Upper lobe of right lung (tissue), 1 donor: ENCODE results near the gene FBXO7. TPM values are rescaled to one million over a fixed set of nuclear protein-coding genes. Genes with fewer than 3 reads are reported as not detected.

Experiments used
- ATAC-seq: fragments of 200-7000 bp; cut with Tn5 transposase; one replicate; pipeline ENCODE4 v1.9.1; 2020; ENCODE audit warnings: mild to moderate bottlenecking, moderate library complexity
- DNase-seq: peaks from one replicate; pipeline ENCODE4 v3.0.0-alpha.2; 2020
- H3K27ac ChIP-seq: fragments of 200-600 bp; one replicate; pipeline ENCODE4 v1.8.0; 2022
- H3K27me3 ChIP-seq: fragments of 200-600 bp; one replicate; pipeline ENCODE4 v1.8.0; 2022; ENCODE audit warnings: mild to moderate bottlenecking
- H3K36me3 ChIP-seq: fragments of 200-600 bp; one replicate; pipeline ENCODE4 v1.8.0; 2022
- H3K4me1 ChIP-seq: fragments of 200-600 bp; one replicate; pipeline ENCODE4 v1.8.0; 2022
- H3K4me3 ChIP-seq: fragments of 200-600 bp; one replicate; pipeline ENCODE4 v1.8.0; 2022; ENCODE audit warnings: mild to moderate bottlenecking
- H3K9me3 ChIP-seq: fragments of 200-600 bp; one replicate; pipeline ENCODE4 v1.8.0; 2022
- intact Hi-C: fragments of 100-400 bp; cut with DNase I; formaldehyde crosslinking; loops from one replicate; pipeline ENCODE4 v1.11.0; 2022
- total RNA-seq: library from RNA; stranded (reverse); fragmentation: NEBNext Ultra II Directional; extraction: Animal tissue kit (Norgen Biotek cat#: 25700); gene quantifications from one replicate; pipeline ENCODE4 v1.2.1, GENCODE V29; 2021
- TF ChIP-seq, protein P1 (sequence below): fragments of 200-600 bp; IDR thresholded peaks from one replicate; pipeline ENCODE4 v1.8.0; 2022; ENCODE audit warnings: antibody characterized with exemption
- donor health status: DM: no; HTN: yes; CAD: no; lungs with severe emphysema.

Gene FBXO7
- total RNA-seq, 1 donor from 2014 or later: 96.4 TPM

DNA sequence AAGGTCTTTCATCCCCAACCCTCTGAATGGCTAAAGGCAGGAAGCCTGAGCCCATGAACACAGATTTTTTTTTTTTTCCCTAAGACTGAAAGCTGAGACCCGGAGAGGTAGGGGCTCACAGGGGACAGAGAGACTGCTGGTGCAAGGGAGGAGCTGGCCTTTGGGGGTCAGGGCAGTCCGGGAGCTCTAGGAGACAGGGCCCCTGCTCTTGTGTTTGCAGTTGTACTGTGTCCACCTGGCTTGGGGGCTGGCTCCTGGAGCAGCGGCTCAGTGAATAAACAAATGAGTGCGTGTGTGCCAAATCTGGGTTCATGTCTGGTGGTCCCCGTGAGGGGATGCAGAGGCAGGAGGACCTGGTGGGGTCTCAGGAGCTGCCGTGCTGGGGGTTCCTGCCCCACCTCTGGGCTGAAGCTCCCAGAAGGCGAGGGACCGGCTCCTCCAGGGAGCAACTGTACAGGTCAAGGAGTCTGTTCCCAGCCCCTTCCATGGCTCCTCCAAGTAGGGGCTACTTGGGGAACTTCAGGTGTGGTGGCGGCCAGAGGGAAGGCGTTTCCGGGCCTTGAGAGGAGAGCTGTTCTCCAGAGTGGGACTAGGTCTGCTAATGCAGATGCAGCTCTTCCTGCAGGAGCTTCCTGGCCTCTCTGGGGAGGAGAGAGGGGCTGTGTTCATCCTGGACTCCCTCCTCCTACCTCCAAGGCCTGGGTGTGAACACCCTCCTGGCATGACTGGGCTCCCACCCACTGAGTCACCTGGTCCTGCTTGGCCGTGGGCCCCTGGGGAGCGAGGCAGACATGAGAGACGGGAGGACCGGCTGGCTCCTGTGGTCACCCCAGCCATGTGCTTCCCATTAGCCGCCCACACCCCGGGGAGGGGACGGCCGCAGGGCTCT lies 57.6 kb downstream of the FBXO7 start:
- Histone ChIP-seq H3K27me3 (no peaks in the 10 kb centered on the region), H3K36me3 (no peaks in the 10 kb centered on the region), H3K9me3 (no peaks in the 10 kb centered on the region), H3K4me1 (peaks cover 40% of the 10 kb centered on the region), H3K4me3 (no peak overlapping the region), H3K27ac (peak overlapping the region; percentile 71)
- ATAC-seq: peak; percentile 68
- DNase-seq: peak; percentile 85
- intact Hi-C loops: no loop called here
- TF ChIP-seq, protein P1, sequence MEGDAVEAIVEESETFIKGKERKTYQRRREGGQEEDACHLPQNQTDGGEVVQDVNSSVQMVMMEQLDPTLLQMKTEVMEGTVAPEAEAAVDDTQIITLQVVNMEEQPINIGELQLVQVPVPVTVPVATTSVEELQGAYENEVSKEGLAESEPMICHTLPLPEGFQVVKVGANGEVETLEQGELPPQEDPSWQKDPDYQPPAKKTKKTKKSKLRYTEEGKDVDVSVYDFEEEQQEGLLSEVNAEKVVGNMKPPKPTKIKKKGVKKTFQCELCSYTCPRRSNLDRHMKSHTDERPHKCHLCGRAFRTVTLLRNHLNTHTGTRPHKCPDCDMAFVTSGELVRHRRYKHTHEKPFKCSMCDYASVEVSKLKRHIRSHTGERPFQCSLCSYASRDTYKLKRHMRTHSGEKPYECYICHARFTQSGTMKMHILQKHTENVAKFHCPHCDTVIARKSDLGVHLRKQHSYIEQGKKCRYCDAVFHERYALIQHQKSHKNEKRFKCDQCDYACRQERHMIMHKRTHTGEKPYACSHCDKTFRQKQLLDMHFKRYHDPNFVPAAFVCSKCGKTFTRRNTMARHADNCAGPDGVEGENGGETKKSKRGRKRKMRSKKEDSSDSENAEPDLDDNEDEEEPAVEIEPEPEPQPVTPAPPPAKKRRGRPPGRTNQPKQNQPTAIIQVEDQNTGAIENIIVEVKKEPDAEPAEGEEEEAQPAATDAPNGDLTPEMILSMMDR: no peak

DNA sequence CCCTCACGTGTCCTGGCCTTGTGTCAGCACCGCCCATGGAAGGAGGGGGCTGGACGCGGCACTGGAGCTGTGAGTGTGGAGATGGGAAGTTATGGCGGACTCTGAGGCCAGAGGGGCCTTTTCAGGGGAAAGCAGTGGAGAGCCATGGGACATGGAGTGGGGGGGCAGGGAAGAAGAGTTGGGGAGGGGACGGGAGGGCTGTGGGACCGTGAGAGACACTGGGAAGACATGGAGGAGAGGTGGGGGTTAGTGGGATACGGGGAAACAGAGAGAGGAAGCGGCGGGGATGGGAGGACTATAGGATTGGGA lies 58.2 kb downstream of the FBXO7 start:
- DNase-seq: no peak
- peaks cover 40% of the 10 kb centered on the region for H3K4me1 ChIP-seq
- H3K9me3 ChIP-seq: no peaks in the 10 kb centered on the region
- TF ChIP-seq, protein P1: no peak
- no peak overlapping the region for H3K4me3 ChIP-seq
- peak overlapping the region; percentile 71 for H3K27ac ChIP-seq
- intact Hi-C loops: no loop called here
- ATAC-seq: no peak
- H3K27me3 ChIP-seq: no peaks in the 10 kb centered on the region
- H3K36me3 ChIP-seq: no peaks in the 10 kb centered on the region

DNA sequence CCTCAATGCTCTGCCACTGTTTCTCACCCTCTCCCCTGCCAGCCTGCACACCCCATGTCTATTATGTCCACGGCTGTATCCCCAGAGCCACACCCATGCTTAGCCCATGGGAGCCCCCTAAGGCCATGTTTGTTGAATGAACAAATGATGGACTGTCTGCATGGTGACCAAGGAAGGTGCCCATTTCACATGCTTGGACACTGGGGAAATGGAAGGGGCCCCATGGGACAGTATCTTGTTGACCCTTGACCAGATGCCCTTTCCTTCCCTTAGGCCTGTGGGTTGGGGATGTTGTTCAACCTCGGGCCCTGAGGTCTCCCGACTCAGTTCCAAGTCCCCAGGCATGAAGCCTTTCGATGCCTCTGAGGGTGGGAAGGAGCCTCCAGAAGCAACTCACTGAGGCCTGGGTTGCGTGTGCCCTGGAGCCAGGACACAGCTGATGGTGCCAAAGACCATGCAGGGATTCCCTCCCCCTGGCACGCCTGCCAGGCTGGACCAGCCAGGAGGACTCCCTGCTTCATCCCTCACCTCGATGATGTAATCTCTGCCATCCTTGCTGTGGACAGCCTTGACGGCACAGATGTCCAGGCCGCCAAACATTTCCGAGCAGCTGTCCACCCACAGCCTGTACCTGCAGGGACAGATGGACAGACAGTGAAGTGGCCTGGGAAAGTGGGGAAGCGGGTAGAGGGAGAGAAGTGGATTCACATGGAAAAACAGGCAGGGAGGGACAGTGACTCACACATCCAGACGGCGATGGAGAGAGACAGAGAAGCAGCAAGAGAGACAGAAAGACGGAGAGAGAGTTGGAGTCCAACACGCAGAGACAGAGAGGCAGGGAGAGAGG lies 58.9 kb downstream of the FBXO7 start:
- Histone ChIP-seq H3K9me3 (no peaks in the 10 kb centered on the region), H3K4me3 (no peak overlapping the region), H3K36me3 (no peaks in the 10 kb centered on the region), H3K27ac (peak overlapping the region; percentile 71), H3K4me1 (peaks cover 40% of the 10 kb centered on the region), H3K27me3 (no peaks in the 10 kb centered on the region)
- TF ChIP-seq, protein P1: no peak
- intact Hi-C loops: no loop called here
- no peak for ATAC-seq
- DNase-seq: no peak

DNA sequence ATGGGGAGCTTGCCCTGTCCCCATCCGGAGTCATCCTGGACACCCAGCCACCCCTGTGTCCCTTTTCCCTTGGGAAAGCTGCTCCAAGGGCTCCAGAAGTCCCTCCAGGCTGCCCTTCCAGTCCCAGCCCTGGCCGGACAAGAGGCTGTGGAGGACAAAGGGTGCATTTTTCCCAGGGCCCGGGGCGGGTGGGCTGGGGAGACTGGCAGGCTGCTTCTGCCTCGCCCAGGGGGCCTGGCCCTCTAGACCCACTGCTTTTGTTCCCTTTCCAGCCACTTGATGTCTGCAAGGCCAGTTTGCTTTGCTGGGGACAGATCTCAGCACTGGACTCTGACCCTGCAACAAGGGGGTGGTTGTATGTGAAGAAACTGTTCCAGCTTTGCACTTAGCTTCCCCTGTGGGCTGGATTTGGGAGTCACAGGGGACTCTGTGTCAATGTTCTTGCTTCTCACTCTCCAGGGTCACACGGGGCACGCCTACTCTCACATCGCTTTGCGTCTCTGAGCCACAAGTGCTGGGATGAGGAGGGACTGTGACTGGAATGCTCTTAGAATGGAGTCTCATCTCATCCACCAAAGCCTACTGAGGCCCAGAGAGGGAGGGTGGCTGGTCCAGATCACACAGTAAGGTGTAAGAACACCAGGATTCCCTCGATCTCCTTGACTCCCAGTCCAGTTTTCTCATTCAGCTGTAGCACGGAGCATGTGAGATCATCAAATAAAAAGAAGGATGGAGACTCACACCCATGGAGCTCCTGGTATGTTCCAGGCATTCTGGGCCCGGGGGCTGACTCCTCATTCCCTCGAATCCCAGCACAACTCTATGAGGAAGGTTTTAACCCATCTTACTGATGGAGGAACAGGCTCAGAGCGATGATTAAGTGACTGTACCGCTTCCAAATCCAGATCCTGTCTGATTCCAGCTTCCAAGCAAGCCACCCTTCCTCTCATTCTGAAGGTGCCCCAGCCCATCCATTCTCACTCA lies 59.9 kb downstream of the FBXO7 start:
- TF ChIP-seq, protein P1: no peak
- intact Hi-C loops: no loop called here

GRCh38 chr22:32535531-32536190 lies 61.0 kb downstream of the FBXO7 start:
- H3K4me3 ChIP-seq: no peak overlapping the region
- H3K27me3 ChIP-seq: no peaks in the 10 kb centered on the region
- H3K27ac ChIP-seq: no peak overlapping the region
- ATAC-seq: no peak
- H3K9me3 ChIP-seq: no peaks in the 10 kb centered on the region
- no peak for DNase-seq
- TF ChIP-seq, protein P1: no peak
- H3K36me3 ChIP-seq: no peaks in the 10 kb centered on the region
- peaks cover 37% of the 10 kb centered on the region for H3K4me1 ChIP-seq
- intact Hi-C loops: no loop called here

More for the DNA sequence above, 59.9 kb downstream of the FBXO7 start:
- H3K4me3 ChIP-seq: no peak overlapping the region
- ATAC-seq (no peak), DNase-seq (no peak)
- peaks cover 34% of the 10 kb centered on the region for H3K4me1 ChIP-seq
- no peaks in the 10 kb centered on the region for H3K27me3 ChIP-seq
- H3K9me3 ChIP-seq: no peaks in the 10 kb centered on the region
- no peaks in the 10 kb centered on the region for H3K36me3 ChIP-seq
- H3K27ac ChIP-seq: peak overlapping the region; percentile 71
